C1 segment of cervical spinal cord (tissue), 14 donors: ENCODE data around the gene DTX1.
A peak's percentile ranks its signal among the peaks of the same experiment; 100 is the strongest.
"Not testable (repeated sequence)": the region's sequence is repeated elsewhere in the genome, so short reads cannot be mapped to it uniquely, and the experiment has no call there.

Experiments
- DNase-seq, 14 donors: peaks; one replicate each; lab custom pipeline; 2025; lab: John Stamatoyannopoulos, UW

DTX1 gene

DNA sequence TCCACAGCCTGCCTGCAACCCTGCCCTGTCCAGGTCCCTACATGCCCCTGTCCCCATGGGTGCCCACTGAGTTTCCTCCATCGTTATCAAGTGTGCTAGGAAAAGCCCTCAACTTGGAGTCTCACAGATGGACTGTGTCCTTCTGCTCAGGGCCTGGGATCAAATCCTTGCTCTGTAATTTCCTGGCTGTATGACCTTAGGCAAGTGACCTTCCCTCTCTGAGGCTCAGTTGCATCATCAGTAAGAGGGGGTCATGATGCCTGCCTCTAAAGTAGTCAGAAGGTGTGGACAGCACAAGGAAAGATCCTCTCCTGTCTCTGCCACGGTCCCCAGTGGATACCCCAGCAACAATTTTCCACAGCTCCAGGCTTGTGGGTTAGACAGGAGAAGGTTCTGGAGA is 56.9 kb downstream of the DTX1 start:
- DNase-seq: no peak

DNA sequence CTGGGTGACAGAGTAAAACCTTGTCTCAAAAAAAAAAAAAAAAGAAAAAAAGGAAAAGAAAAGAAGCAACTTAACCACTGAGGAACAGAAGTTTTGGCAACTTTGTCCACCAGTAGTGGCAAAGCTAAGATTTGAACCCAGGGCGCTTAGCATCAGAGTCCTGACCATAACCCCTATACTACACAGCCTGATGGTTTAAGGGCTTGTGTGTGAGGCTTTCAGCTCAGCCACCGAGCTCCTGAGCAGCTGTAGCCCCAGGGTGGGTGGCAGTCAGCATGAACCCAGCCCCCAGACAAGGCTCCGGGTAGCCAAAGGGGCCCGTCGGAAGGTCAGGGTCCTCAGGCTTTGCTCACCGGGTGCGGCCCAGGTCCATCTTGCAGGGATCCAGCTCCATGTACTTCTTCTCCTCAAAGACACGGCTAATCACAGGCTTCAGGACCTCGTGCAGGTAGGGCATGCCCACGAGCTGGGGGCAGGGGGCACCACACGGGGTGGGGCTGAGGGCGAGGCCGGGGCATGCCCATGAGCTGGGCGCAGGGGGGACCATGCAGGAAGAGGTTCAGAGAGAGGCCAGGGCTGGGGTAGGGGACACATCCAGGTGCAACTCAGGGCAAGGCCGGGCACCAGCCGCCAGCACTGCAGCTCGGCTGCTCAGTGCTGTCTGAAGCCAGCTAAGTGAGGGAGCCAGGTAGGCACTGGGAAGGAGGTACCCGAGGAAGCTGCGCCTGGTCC is 58.1 kb downstream of the DTX1 start:
- no peak for DNase-seq

DNA sequence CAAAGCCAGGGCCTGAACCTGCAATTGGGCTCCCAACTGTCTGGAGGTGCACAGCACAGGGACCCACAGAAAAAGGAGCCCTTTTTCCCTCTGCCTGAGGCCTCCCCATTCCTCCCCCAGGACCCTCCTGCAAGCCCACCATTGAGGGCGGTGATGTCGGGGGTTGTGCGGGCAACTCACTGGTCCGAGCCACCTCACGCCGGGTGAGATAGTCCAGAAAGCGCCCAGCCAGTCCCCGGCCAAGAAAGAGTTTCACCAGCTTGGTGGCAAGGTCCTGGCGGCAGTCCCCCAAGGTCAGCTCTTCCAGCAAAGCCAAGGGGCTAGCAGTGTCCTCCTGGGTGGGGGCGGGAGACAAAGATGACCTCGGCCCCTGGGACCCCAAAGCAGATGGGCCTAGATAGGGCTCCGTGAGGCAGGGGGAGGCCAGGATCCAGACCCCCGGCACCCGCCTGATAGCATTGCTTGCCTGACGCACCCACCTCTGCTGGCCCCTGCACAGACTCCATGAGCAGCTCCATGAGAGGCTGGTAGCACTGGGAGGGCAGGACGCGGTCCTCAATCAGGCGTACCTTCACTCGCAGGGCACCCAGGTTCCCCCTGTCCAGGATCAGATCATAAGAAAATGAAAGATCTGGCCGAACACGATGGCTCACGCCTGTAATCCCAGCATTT is 59.1 kb downstream of the DTX1 start:
- DNase-seq: no peak

DNA sequence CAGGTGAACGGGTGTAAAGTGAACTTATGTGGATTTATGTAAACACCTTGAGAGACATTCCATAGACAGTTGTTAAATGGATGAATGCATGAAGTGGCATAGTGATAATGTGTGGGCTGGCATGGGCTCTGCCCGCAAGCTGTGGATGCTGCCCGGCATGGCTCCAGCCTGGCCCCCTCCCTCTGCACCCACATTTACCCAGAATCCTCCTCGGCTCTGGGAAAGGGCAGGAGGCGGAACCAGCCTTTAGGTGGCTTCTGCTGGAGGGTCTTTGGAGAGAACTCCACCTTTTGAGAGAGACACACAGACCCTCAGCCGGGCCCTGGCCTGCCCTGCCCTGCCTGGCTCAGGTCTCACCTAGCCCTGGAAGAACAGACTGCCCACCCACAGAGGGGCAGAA is 60.3 kb downstream of the DTX1 start:
- no peak for DNase-seq

DNA sequence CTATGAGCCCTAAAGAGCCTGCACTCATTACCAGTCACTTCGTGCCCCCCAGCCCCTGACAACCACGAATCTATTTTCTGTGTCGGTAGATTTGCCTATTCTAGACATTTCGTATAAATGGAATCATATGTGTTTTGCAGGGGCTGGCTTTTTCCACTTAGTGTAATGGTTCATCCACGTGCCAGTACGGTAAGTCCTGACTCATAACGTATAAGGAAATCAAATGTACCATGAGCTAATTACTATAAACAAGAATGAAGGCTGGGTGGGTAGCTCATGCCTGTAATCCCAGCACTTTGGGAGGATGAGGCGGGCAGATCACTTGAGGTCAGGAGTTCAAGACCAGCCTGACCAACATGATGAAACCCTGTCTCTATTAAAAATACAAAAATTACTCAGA is 61.2 kb downstream of the DTX1 start:
- DNase-seq: not testable (repeated sequence)

DNA sequence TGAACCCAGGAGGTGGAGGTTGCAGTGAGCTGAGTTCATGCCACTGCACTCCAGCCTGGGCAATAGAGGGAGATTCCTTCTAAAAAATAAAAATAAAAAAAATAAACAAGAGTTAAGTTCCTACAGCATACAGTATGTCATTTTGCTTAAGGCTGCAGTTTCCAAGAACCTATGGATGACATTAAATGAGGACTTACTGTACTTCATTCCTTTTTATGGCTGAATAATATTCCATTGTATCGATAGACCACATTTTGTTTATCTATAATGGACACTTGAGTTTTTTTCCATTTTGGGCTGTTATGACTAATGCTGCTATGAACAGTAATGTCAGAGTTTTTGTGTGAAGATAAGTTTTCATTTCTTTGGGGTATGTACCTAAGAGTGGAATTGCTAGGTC is 61.6 kb downstream of the DTX1 start:
- no peak for DNase-seq

DNA sequence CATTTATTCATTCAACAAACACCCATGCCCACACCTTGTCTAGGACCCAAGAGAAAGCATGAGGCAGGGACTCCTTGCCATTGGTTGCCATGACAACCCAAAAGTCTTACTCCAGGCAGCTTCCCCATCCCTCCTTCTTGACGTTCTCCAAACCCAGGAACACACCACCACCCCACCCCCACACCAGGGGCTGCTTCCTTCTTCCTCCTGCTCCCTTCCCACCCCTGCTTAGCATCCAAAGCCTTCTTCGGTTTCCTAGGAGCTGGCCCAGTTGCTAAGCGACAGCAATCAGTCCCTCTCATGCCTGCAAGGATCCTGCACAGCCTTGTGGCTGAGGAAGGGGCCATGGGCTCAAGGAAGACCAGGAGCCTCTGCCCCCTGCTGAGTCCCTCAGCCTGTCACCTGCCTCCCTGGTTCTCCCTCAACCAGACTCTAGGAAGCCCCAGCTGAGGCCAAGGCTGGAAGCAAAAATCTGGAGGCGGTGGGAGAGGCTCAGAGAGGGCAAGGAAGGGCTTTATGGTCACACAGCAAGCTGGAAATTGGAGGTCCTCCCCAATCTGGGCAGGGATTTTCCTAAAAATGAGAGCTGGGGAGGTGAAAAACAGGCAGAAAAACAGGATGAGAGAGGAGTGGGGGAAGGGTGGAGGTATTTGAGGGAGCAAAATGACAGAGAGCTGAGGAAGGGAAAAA is 63.6 kb downstream of the DTX1 start:
- DNase-seq: no peak

DNA sequence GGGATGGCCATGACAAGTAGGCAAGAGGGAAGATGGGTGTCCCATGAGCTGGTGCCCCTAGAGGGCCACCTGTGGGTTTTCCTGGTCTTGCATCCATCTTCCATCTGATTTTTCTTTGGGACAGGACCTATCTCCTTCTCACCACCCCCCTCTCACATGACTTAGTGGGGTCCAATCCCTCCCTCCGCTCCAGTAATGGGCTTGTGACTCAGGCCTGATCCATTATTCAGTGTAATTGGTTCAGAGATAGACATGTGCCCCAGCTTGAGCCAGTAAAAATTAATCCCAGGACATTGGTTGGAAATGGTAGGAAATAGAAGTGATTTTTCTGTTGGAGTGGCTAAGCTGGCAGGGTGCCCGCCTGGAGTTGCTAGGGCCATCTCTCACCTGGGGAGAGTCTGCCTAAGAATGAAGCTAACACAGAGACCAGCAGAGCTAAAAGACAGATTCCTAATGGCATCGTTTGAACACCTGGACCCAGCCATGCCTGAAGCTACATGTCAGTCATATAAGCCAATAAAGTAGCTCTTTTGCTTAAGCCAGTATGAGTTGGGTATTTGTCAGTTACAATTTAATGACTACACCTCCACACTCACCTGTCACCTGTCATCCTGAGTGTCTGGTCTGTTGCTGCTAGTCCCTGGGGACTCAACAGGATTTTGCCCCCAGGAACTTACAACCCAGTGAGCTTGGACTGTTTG is 64.3 kb downstream of the DTX1 start:
- DNase-seq: no peak

DNA sequence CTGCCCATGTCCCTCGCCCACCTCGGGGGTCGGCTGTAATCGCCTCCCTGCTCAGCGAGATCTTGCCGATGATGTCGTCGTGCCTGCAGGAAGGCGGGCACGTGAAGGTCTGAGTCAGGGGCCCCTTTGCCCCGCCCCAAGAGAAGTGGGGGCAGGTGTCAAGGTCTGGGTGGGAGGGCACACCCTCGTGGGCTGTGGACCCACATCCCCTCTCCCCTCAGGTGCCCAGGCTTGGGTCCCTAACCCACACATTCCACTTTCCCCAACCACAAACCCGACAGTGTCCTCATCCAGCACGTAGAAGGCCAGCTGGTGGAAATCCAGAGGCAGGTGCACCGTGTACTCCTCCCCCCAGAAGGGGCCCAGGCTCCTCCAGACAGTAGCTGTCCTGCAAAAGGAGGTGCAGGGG is 71.3 kb downstream of the DTX1 start:
- no peak for DNase-seq

DNA sequence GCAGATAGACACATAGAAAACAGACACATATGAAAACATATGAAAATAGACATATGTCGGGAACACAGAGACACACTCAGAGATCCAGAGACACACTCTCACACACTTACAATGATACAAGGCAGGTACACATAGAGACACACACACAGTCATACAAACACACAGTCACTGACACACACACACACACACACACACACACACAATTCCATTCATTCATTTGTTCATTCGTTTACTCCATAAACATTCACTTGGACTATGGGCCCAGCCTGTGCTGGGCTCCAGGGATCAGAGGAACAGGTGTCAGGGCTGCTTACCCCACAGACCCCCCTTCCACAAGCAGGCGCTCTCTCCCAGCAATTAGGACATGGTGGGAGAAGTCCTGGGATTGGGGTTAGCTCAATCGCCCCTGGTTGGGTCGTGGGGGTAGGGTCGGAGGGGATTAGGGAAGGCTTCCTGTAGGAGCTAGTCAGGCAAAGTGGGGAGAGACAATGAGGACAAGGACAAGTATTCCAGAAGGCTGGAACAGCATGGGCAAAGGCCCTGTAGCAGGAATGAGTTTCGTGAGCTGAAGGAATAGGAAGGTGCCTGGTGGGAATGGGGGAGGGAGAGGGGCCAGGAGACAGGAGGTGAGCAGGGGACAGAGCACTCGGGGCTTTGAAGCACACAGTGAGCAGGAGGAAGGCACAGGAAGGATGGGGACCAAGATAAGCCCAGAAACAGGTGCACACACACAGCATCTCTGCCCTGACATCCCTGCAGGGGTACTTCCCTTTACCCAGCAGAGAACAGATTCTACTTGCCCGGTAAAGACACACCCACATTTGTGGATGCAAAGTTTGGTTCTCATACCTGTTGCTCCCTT is 72.5 kb downstream of the DTX1 start:
- no peak for DNase-seq

DNA sequence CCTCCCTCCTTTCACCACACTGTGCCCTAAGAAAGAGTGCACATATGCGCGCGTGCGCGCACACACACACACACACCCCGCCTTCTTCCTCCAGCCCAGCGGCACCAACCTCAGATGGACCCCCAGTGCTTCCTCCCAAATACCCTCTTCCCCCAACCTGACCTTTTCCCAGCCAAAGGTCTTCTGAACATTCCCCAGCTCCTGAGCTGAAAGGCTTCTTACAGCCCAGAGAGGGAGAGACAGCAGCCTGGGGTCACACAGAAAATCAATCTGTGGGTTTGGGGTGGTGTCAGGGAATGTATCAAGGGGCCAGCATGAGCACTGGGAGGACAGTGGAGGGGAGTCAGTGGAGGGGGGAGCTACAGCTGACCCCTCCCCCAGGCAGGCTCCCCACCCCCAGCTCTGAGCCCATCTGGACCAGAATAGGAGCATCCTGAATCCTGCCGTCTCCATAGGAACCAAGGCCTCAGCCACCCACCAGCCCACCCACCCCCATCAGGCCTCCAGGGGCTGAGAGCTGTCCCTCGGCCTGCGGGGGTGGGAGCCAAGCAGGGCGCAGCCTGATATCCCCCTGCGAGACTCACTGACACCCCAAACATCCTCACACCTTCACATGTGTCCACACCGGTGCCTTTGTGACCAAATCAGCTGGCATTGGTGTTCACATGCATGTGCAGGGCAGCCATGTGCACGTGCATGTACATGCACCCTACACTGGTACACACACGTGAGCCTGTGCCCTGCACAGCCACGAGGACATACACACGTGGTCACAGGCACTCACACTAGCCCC is 73.3 kb downstream of the DTX1 start:
- DNase-seq: no peak

DNA sequence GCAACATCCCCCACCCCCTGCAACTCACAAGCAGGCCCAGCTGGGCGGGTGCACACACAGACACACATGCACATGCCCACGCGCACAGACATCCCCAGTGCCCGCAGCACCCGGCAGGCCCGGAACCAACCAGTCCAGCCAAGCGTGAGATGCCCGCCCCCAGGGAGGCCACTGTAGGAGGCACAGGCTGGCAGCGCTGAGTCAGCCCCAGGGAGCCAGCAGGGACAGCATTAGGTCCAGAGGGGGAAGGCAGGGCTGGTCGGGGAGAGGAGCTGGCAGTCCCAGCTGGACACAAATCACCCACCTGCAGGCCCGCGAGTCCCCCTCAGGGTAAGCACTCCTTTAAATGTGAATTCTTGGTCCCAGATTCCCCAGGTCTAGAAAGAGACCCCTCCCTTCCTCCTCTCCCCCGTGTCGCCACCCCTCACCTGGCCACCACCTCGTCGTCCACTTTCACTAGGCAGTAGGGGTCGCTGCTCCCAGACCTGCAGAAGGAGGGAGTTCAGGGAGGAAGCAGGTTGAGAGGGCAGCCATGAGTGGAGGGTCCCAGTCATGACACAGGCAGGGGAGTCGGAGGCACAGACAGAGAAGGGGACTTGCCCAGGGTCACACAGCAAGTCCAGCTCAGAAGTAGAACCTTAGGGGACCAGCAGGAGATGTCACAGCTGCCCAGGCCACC is 74.1 kb downstream of the DTX1 start:
- peak in 7 of 14 donors; percentile 7 to 73 (median 24) for DNase-seq

DNA sequence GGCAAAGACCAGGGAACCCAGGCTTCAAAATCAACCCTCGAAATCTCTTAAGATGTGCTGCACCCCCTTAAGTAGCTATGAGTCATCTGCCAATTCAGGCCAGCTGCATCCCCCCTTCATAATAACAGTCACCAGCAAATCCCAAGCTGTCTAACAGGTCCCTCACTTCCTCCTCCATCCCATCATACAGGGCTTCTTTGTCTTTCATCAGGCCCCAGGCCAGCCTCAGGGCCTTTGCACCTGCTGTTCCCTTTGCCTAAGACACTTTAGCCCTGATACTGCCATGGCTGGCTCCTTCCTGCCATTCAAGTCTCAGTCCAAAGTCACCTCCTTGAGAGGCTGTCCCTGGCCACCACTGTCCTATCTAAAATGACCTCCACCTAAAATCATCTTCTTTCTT is 75.0 kb downstream of the DTX1 start:
- no peak for DNase-seq

DNA sequence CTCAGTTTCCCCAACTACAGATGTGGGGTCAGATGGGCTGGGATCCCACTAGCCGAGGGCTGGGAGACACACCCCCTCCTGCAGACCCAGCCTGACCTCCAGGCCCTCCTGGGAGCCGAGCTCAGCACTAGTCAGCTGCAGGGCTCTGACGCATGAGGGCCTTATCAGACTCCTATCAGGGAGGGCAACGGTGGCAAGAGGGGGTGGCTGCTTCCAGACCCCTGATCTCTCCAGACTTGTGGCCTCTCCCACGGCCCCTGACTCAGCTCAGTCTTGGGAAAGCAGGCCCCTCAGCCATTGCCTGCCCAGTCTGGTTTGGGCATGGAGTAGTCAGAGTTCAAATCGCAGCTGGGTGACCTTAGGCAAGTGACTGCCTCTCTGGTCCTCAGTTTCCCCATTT is 76.5 kb downstream of the DTX1 start:
- no peak for DNase-seq

DNA sequence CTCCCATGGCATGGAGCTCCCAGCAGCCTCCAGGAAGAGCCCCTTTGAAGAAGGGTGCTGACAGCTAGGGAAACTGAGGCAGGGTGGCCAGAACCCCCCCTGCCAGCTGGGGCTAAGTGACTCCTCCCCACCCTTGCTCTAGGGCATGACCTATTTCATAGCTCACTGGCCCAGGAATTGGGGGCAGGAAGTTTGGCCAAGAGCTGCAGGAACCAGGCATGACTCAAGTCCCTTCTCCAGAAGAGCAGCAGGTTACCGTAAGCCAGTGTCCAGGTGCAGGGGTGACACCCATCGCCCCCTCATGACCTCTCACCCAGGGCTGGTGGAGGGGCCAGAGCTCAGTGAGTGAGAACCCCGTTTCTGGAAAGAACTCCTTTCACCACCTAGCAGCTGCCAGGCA is 77.1 kb downstream of the DTX1 start:
- no peak for DNase-seq

DNA sequence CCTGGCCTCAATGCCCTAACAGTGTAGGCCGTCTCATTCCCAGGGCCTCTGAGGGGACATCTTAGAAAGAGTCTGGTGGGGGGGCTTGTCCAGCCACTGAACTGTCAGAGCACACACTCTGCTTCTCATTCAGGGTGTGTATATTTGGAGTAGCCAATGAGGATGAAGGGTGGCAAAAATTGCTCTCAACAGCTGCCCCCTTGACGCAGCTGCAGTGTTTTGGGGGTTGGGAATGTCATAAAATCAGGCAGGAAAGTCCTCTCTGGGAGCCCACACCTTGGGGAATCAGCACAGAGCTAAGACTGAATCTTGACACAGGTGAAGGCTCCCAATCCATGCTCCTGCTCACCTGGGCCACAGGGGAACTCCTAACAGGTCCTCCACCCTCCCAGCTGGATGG is 77.5 kb downstream of the DTX1 start:
- no peak for DNase-seq

DNA sequence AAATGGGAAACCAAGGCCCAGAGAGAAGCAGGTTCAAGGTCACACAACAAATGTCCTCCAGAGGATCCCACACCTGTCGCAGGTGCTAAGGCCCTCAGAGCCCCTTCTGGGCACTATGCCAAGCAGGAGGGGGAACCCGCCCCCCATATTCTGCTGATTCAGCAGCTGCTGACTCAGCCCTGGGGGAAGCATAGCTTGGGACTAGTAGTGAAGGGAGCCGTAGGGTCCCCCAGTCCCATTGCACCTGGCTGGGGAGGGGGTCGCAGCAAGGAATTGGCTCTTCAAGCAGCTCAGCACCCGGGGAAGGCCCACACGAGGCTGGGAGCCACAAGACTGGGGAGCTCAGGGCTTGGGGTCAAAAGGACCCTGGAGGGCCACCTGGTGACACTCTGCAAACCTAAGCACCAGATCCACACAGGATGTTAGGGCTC is 78.0 kb downstream of the DTX1 start:
- DNase-seq: no peak

DNA sequence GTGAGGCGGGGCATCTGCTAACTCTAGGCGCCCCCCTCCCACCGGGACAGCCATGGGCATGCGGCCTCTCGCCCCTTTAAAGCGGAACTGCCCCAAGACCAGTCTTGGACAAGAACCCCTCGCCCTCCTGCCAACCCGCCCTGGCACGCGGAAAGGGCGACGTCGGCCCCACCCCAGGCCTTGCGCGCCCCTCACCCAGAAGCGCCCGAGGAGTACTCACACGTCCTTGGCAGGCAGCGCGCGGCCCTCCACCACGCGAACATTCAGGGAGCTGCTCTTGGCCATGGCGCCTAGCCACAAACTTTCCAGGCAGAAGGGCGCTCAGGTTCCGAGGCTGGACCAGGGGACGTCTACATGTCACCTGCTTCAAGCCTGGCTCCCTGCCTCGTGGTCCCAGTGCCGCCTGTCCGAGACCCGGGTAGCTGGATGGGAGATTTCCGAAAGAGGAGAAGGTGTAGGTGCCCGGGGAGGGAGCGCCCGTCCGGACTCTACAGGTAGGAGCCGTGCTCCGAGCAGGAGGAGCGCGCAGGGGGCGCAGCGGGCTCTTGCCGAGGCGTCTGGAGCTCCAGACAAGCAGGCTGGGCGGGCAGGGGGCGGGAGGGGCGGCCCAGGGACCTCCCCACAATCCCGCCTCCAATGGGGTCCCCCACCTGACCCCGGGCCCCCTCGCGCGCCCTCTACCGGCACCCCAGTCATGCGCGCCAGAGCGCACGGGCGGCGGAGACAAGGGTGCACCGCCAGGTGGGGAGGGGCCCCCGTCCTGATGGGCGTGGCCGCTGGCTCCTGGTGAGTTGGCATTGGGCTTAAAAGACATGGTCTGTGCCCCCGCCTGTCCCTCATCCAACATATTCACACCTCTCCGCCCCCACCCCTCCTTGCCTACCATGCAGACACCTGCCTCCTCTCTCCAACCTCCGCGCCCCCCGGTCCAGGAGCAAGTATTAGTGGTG is 78.9 kb downstream of the DTX1 start, which contains the start of gene RASAL1:
RASAL1 (minus strand) TSS at position 584 of the 950 bp plus-strand sequence; CDS start at position 285, 299 bp downstream.
- DNase-seq: peak in 5 of 14 donors; percentile 6 to 70 (median 51)
